GM18526 (cell line): ENCODE measurements around the gene FAM171A2.

Source experiments
- POLR2A ChIP-seq: IDR thresholded peaks from 3 replicates; pipeline ENCODE4 v1.6.1; 2011; ENCODE audit not compliant: insufficient read length; ENCODE audit errors: extremely low read depth

FAM171A2 gene

DNA sequence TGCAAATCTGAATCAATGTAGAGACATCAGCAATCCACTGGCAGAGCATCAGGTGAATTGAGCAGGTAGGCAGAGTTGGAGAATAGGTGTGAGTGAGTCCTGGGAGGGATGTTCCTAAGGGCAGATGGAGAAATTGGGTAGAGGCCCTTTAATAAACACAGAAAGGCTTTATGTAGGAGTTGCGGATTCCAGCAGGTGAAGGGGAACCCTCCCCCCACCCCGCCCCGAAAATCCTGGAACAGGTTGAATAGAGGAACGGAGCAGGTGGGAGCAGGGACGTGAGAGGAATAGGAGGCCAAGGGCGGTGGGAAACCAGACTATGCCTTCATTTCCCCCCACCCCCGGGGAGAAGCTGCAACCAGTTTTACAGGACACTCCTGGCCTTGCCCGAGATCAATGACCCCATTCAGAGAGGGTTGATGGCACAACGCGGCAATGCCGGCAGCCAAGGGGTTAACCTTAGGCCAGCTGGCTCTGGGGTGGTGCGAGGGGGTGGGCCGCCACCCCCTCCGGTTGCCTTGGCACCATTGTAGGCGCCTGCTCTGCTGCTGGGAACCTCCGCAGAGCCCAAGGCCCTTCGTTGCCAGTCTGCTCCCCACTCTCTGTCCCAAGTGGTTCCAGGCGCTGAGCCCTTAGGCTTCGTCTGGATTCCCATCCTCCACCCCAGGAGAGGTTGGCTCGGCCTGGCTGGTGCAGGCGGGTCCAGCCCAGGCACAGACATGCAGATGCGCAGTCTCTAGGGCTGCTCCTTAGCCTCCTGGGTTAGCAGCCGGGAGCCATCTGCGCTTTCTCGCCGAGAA, 56.1 kb downstream of the FAM171A2 start:
- TF ChIP-seq POLR2A, result no peak

DNA sequence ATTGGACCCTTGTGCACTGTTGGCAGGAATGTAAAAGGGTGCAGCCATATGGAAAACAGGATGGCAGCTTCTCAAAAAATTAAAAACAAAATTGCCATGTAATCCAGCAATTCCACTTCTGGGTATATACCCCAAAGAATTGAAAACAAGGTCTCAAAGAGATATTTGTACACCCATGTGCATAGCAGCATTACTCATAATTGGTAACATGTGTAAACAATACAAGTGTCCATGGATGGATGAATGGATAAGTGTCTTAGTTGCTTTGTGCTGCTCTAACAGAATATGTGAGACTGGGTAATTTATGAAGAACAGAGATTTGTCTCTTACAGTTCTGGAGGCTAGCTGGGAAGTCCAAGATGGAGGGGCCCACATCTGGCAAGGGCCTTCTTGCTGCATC, 59.0 kb downstream of the FAM171A2 start:
- no peak for TF ChIP-seq POLR2A
